Upper lobe of left lung (tissue), 6 donors: ENCODE measurements around the gene FANCC. TPM values are rescaled to one million over a fixed set of nuclear protein-coding genes. Genes with fewer than 3 reads are reported as not detected.

Source experiments
- ATAC-seq, 2 donors: fragments of 200-7000 bp; cut with Tn5 transposase; one replicate each; pipeline ENCODE4 v1.9.1; 2022; ENCODE audit warnings: mild to moderate bottlenecking in 2 of 2, moderate library complexity in 2 of 2; ENCODE audit not compliant: low FRiP score in 2 of 2
- DNase-seq, 2 donors: peaks; one replicate each; pipeline ENCODE4 v3.0.0-alpha.2; 2019 to 2020
- H3K27ac ChIP-seq, 4 donors: fragments of 200-600 bp; sonication (generic); one replicate each; pipeline ENCODE4 v1.5.1; 2016 to 2019
- H3K27me3 ChIP-seq, 4 donors: fragments of 200-600 bp; sonication (generic); one replicate each; pipeline ENCODE4 v1.5.1; 2017 to 2019
- H3K36me3 ChIP-seq, 4 donors: fragments of 200-600 bp; sonication (generic); one replicate each; pipeline ENCODE4 v1.5.1; 2016 to 2019
- H3K4me1 ChIP-seq, 4 donors: fragments of 200-600 bp; sonication (generic); one replicate each; pipeline ENCODE4 v1.5.1; 2018 to 2019
- H3K4me3 ChIP-seq, 4 donors: fragments of 200-600 bp; sonication (generic); one replicate each; pipeline ENCODE4 v1.5.1; 2017 to 2019; ENCODE audit warnings: mild to moderate bottlenecking in 2 of 4, moderate library complexity in 1 of 4
- H3K9me3 ChIP-seq, 4 donors: fragments of 200-600 bp; sonication (generic); one replicate each; pipeline ENCODE4 v1.5.1; 2018 to 2019
- CTCF ChIP-seq, 6 experiments: fragments of 450-650 bp in 4 of 6; fragments of 200-600 bp in 2 of 6; sonication (generic) in 2 of 6; IDR thresholded peaks; one replicate each; pipeline ENCODE4 v1.5.1; 2016 to 2019; ENCODE audit warnings: antibody characterized with exemption in 6 of 6
- EP300 ChIP-seq, 4 donors: sonication (generic); formaldehyde crosslinking; IDR thresholded peaks; one replicate each; pipeline ENCODE4 v1.5.1; 2017; ENCODE audit warnings: antibody characterized with exemption in 4 of 4, control low read depth in 2 of 4
- POLR2A ChIP-seq, 4 donors: fragments of 450-650 bp; IDR thresholded peaks; one replicate each; pipeline ENCODE4 v1.5.1; 2016 to 2017; ENCODE audit warnings: antibody characterized with exemption in 4 of 4, mild to moderate bottlenecking in 2 of 4
- POLR2AphosphoS5 ChIP-seq, 2 donors: sonication (generic); formaldehyde crosslinking; IDR thresholded peaks; one replicate each; pipeline ENCODE4 v1.5.1; 2017; ENCODE audit warnings: antibody characterized with exemption in 2 of 2
- WGBS, 2 donors: methylation state at CpG; one replicate each; pipeline ENCODE4 v1.1.5; 2017 to 2018; 5-methylcytosine and 5-hydroxymethylcytosine counted together
- total RNA-seq, 6 donors: library from RNA; depleted of rRNA in 4 of 6; stranded (reverse); fragments of >200 nt in 4 of 6; gene quantifications; one replicate each; pipeline versions ENCODE4 v1.1.0 to v1.2.1, GENCODE V29; 2016 to 2021
- donor health status: DM: no; HTN: no; CAD: no; lungs with moderate emphysema.
- donor health status: DM: no; HTN: yes; CAD: no; lungs with severe emphysema.

FANCC gene
- total RNA-seq, 6 donors from 2014 or later, result 6.7 to 27.2 (median 10.8) TPM

GRCh38 chr9:95094002-95094401 is 223.5 kb downstream of the FANCC start:
- DNase-seq, result no peak
- TF ChIP-seq POLR2A (IDR thresholded peaks at IDR 0.05), result no peak
- no peak for TF ChIP-seq EP300 (IDR thresholded peaks at IDR 0.05)
- TF ChIP-seq POLR2AphosphoS5 (IDR thresholded peaks at IDR 0.05), result no peak
- no peak for TF ChIP-seq CTCF (IDR thresholded peaks at IDR 0.05)
- 83 to 85% methylated on average over 10 of the region's 10 CpGs for WGBS, 2 donors
- Histone ChIP-seq H3K4me3 (no peak overlapping the region), H3K27ac (no peak overlapping the region), H3K36me3 (peaks cover 0 to 3% (median 0%) of the 10 kb centered on the region in 4 donors), H3K27me3 (no peaks in the 10 kb centered on the region), H3K9me3 (no peaks in the 10 kb centered on the region), H3K4me1 (peaks cover 43 to 71% (median 54%) of the 10 kb centered on the region in 4 donors)
- no peak for ATAC-seq

GRCh38 chr9:95093586-95093985 is 223.9 kb downstream of the FANCC start:
- peaks cover 0 to 3% (median 0%) of the 10 kb centered on the region in 4 donors for H3K36me3 ChIP-seq
- H3K4me1 ChIP-seq, result peaks cover 43 to 71% (median 55%) of the 10 kb centered on the region in 4 donors
- TF ChIP-seq CTCF (IDR thresholded peaks at IDR 0.05), result no peak
- TF ChIP-seq POLR2AphosphoS5 (IDR thresholded peaks at IDR 0.05), result no peak
- no peak for TF ChIP-seq EP300 (IDR thresholded peaks at IDR 0.05)
- no peak for TF ChIP-seq POLR2A (IDR thresholded peaks at IDR 0.05)
- DNase-seq, result no peak
- peak overlapping the region in 1 of 4 donors; percentile 9 for H3K27ac ChIP-seq
- no peaks in the 10 kb centered on the region for H3K9me3 ChIP-seq
- no peak for ATAC-seq
- H3K27me3 ChIP-seq, result no peaks in the 10 kb centered on the region
- no peak overlapping the region for H3K4me3 ChIP-seq
- 85 to 87% methylated on average over 16 of the region's 16 CpGs for WGBS, 2 donors

GRCh38 chr9:95092262-95093072 is 225.0 kb downstream of the FANCC start:
- Histone ChIP-seq H3K4me1 (peaks cover 43 to 79% (median 57%) of the 10 kb centered on the region in 4 donors), H3K9me3 (no peaks in the 10 kb centered on the region), H3K4me3 (no peak overlapping the region), H3K27me3 (no peaks in the 10 kb centered on the region), H3K36me3 (peaks cover 0 to 6% (median 0%) of the 10 kb centered on the region in 4 donors), H3K27ac (peak overlapping the region; percentile 56 to 69 (median 66))
- no peak for DNase-seq
- 59 to 63% methylated on average over 16 of the region's 19 CpGs for WGBS, 2 donors
- TF ChIP-seq EP300 (IDR thresholded peaks at IDR 0.05) (no peak), POLR2AphosphoS5 (IDR thresholded peaks at IDR 0.05) (no peak), POLR2A (IDR thresholded peaks at IDR 0.05) (no peak), CTCF (IDR thresholded peaks at IDR 0.05) (no peak)
- peak in 1 of 2 donors; percentile 61 for ATAC-seq

GRCh38 chr9:95091601-95092261 is 225.8 kb downstream of the FANCC start:
- peaks cover 0 to 10% (median 2%) of the 10 kb centered on the region in 4 donors for H3K36me3 ChIP-seq
- no peak for DNase-seq
- H3K9me3 ChIP-seq, result no peaks in the 10 kb centered on the region
- H3K4me3 ChIP-seq, result no peak overlapping the region
- peaks cover 43 to 79% (median 58%) of the 10 kb centered on the region in 4 donors for H3K4me1 ChIP-seq
- TF ChIP-seq POLR2AphosphoS5 (IDR thresholded peaks at IDR 0.05) (no peak), EP300 (IDR thresholded peaks at IDR 0.05) (no peak), POLR2A (IDR thresholded peaks at IDR 0.05) (no peak), CTCF (IDR thresholded peaks at IDR 0.05) (no peak)
- peak overlapping the region; percentile 57 to 69 (median 66) for H3K27ac ChIP-seq
- 70 to 80% methylated on average over 1 to 12 of the region's 12 CpGs for WGBS, 2 donors
- H3K27me3 ChIP-seq, result no peaks in the 10 kb centered on the region
- peak in 1 of 2 donors; percentile 30 for ATAC-seq
